Measurements from ENCODE around the gene VWA8. TPM values are rescaled to one million over a fixed set of nuclear protein-coding genes. Genes with fewer than 3 reads are reported as not detected.

VWA8 gene
- total and polyA plus RNA-seq, 4 donors: 4.7 to 26.3 (median 11.9) TPM

- no peaks in the 10 kb centered on the region for H3K27me3 ChIP-seq (ENCODE audit: control insufficient read depth in 3 of 3, insufficient read depth in 3 of 3, low read length in 2 of 3)
- no peak for ATAC-seq (ENCODE audit: insufficient read depth, low FRiP score)
Observed at GRCh38 chr13:41858780-41859179, 102.1 kb downstream of the VWA8 start.

DNA sequence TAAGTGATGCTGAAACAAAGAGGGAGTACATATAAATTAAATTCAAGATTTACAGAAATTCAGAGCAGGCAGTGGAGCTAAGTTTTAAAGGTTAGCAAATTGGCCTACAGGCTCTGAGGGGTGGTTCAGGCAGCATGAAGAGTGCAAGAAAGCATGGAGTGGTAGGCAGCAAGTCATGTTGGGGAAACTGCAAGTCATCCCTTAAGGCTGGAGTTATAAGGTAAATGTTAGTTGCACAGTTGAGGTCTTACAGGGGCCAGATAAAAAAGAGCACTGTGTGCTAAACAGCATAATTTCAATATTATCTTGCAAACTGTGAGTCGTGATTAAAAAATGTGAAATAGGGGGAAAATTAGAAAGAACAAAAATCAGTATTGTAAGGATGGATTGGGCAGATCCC, 106.2 kb downstream of the VWA8 start:
- no peaks in the 10 kb centered on the region for H3K4me1 ChIP-seq (ENCODE audit: control insufficient read depth in 5 of 5, insufficient read depth in 5 of 5, low read length in 5 of 5)
- 96 to 98% methylated on average over 1 of the region's 1 CpG for WGBS, 2 donors
- DNase-seq (no peak), ATAC-seq (ENCODE audit: insufficient read depth, low FRiP score) (no peak)
- H3K27me3 ChIP-seq (ENCODE audit: control insufficient read depth in 3 of 3, insufficient read depth in 3 of 3, low read length in 2 of 3): no peaks in the 10 kb centered on the region
- H3K9me3 ChIP-seq (ENCODE audit: control insufficient read depth in 4 of 4, insufficient read depth in 3 of 4, low read length in 3 of 4): peaks cover 0 to 3% (median 0%) of the 10 kb centered on the region in 4 donors
- H3K36me3 ChIP-seq (ENCODE audit: control insufficient read depth in 4 of 4, insufficient read depth in 4 of 4, low read length in 4 of 4): peaks cover 0 to 12% (median 0%) of the 10 kb centered on the region in 4 donors
- H3K9ac ChIP-seq (ENCODE audit: insufficient read depth in 1 of 2, low read length in 2 of 2): no peak overlapping the region
- TF ChIP-seq, protein P1, sequence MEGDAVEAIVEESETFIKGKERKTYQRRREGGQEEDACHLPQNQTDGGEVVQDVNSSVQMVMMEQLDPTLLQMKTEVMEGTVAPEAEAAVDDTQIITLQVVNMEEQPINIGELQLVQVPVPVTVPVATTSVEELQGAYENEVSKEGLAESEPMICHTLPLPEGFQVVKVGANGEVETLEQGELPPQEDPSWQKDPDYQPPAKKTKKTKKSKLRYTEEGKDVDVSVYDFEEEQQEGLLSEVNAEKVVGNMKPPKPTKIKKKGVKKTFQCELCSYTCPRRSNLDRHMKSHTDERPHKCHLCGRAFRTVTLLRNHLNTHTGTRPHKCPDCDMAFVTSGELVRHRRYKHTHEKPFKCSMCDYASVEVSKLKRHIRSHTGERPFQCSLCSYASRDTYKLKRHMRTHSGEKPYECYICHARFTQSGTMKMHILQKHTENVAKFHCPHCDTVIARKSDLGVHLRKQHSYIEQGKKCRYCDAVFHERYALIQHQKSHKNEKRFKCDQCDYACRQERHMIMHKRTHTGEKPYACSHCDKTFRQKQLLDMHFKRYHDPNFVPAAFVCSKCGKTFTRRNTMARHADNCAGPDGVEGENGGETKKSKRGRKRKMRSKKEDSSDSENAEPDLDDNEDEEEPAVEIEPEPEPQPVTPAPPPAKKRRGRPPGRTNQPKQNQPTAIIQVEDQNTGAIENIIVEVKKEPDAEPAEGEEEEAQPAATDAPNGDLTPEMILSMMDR (IDR thresholded peaks at IDR 0.05; ENCODE audit: control extremely low read depth, extremely low read depth): no peak
- H3K4me3 ChIP-seq: no peak overlapping the region
- no peak overlapping the region for H3K27ac ChIP-seq (ENCODE audit: low read depth in 1 of 2, low read length in 1 of 2)

More at GRCh38 chr13:41858780-41859179, 102.1 kb downstream of the VWA8 start:
- no peaks in the 10 kb centered on the region for H3K9me3 ChIP-seq (ENCODE audit: control insufficient read depth in 4 of 4, insufficient read depth in 3 of 4, low read length in 3 of 4)
- no peak overlapping the region for H3K27ac ChIP-seq (ENCODE audit: low read depth in 1 of 2, low read length in 1 of 2)
- H3K4me3 ChIP-seq: no peak overlapping the region
- no peak overlapping the region for H3K9ac ChIP-seq (ENCODE audit: insufficient read depth in 1 of 2, low read length in 2 of 2)
- WGBS, 2 donors: 84 to 94% methylated on average over 5 of the region's 5 CpGs
- H3K4me1 ChIP-seq (ENCODE audit: control insufficient read depth in 5 of 5, insufficient read depth in 5 of 5, low read length in 5 of 5): no peaks in the 10 kb centered on the region
- peaks cover 0 to 3% (median under 1%) of the 10 kb centered on the region in 4 donors for H3K36me3 ChIP-seq (ENCODE audit: control insufficient read depth in 4 of 4, insufficient read depth in 4 of 4, low read length in 4 of 4)
- DNase-seq: no peak
- TF ChIP-seq, protein P1 (IDR thresholded peaks at IDR 0.05; ENCODE audit: control extremely low read depth, extremely low read depth): no peak

- Histone ChIP-seq H3K4me3 (no peak overlapping the region), H3K9me3 (ENCODE audit: control insufficient read depth in 4 of 4, insufficient read depth in 3 of 4, low read length in 3 of 4) (peaks cover 0 to 3% (median 0%) of the 10 kb centered on the region in 4 donors), H3K36me3 (ENCODE audit: control insufficient read depth in 4 of 4, insufficient read depth in 4 of 4, low read length in 4 of 4) (peaks cover 0 to 12% (median 0%) of the 10 kb centered on the region in 4 donors), H3K4me1 (ENCODE audit: control insufficient read depth in 5 of 5, insufficient read depth in 5 of 5, low read length in 5 of 5) (peaks cover 0 to 10% (median 0%) of the 10 kb centered on the region in 5 donors), H3K27me3 (ENCODE audit: control insufficient read depth in 3 of 3, insufficient read depth in 3 of 3, low read length in 2 of 3) (no peaks in the 10 kb centered on the region), H3K27ac (ENCODE audit: low read depth in 1 of 2, low read length in 1 of 2) (no peak overlapping the region), H3K9ac (ENCODE audit: insufficient read depth in 1 of 2, low read length in 2 of 2) (no peak overlapping the region)
- ATAC-seq (ENCODE audit: insufficient read depth, low FRiP score): no peak
- DNase-seq: no peak
- 87 to 93% methylated on average over 3 of the region's 3 CpGs for WGBS, 2 donors
- TF ChIP-seq, protein P1 (IDR thresholded peaks at IDR 0.05; ENCODE audit: control extremely low read depth, extremely low read depth): no peak
Observed at GRCh38 chr13:41851351-41851750, 109.6 kb downstream of the VWA8 start.

All from lung (tissue), 12 donors.